Stomach (tissue), 9 donors: ENCODE measurements around the gene CYTH2. TPM values are rescaled to one million over a fixed set of nuclear protein-coding genes. Genes with fewer than 3 reads are reported as not detected.

Experiments
- DNase-seq, 2 donors: peaks; one replicate each; pipeline versions ENCODE4 v3.0.0 to v3.0.0-alpha.2; 2013 to 2019
- H3K27ac ChIP-seq, 5 donors: fragments of 200-600 bp in 4 of 5; sonication (generic) in 4 of 5; one replicate each; pipeline ENCODE4 v1.5.1; 2013 to 2019; ENCODE audit warnings: mild to moderate bottlenecking in 1 of 5, moderate library complexity in 1 of 5
- H3K27me3 ChIP-seq, 3 donors: fragments of 200-600 bp; sonication (generic); one replicate each; pipeline ENCODE4 v1.5.1; 2017 to 2019; ENCODE audit warnings: mixed run types in 1 of 3
- H3K36me3 ChIP-seq, 4 donors: fragments of 200-600 bp; sonication (generic); 1 replicate in 3 of 4; 2 replicates in 1 of 4; pipeline ENCODE4 v1.5.1; 2016 to 2019
- H3K4me1 ChIP-seq, 4 donors: fragments of 200-600 bp; sonication (generic); one replicate each; pipeline ENCODE4 v1.5.1; 2016 to 2019
- H3K4me3 ChIP-seq, 4 donors: fragments of 200-600 bp; sonication (generic) in 3 of 4; one replicate each; pipeline ENCODE4 v1.5.1; 2016 to 2019; ENCODE audit warnings: mild to moderate bottlenecking in 1 of 4
- H3K9me3 ChIP-seq, 4 donors: fragments of 200-600 bp; sonication (generic); one replicate each; pipeline ENCODE4 v1.5.1; 2016 to 2019
- CTCF ChIP-seq, 7 experiments: fragments of 450-650 bp in 4 of 7; fragments of 200-600 bp in 3 of 7; sonication (generic) in 3 of 7; IDR thresholded peaks; one replicate each; pipeline ENCODE4 v1.5.1; 2016 to 2019; ENCODE audit warnings: antibody characterized with exemption in 7 of 7, control low read depth in 2 of 7, mild to moderate bottlenecking in 1 of 7
- EP300 ChIP-seq: sonication (generic); formaldehyde crosslinking; IDR thresholded peaks from one replicate; pipeline ENCODE4 v1.6.1; 2017; ENCODE audit warnings: antibody characterized with exemption
- POLR2A ChIP-seq, 4 donors: fragments of 450-650 bp; IDR thresholded peaks; one replicate each; pipeline ENCODE4 v1.6.1; 2016; ENCODE audit warnings: antibody characterized with exemption in 4 of 4, control low read depth in 2 of 4, mild to moderate bottlenecking in 1 of 4, moderate library complexity in 1 of 4
- POLR2AphosphoS5 ChIP-seq, 3 donors: sonication (generic); formaldehyde crosslinking; IDR thresholded peaks; one replicate each; pipeline ENCODE4 v1.6.1; 2016; ENCODE audit warnings: antibody characterized with exemption in 3 of 3
- WGBS, 5 donors: extraction: QIAGEN DNeasy Blood & Tissue Kit in 3 of 5; methylation state at CpG; one replicate each; pipeline versions ENCODE4 v1.1.5 to v1.1.7; 2013 to 2018; 5-methylcytosine and 5-hydroxymethylcytosine counted together
- intact Hi-C: fragments of 100-400 bp; cut with DNase I; formaldehyde crosslinking; loops from one replicate; pipeline ENCODE4 v1.15.1; 2023; ENCODE audit warnings: low total_unique reads
- polyA plus RNA-seq, 3 donors: library from polyadenylated mRNA; stranded (reverse); fragments of 200-250 nt; gene quantifications; one replicate each; pipeline ENCODE4 v1.2.3, GENCODE V29; 2013
- total RNA-seq, 5 donors: library from RNA; depleted of rRNA; stranded (reverse); fragments of >200 nt; gene quantifications; one replicate each; pipeline versions ENCODE4 v1.1.0 to v1.2.3, GENCODE V29; 2014 to 2016
- donor health status: healthy with polysubstance abuse.
- donor health status: Bipolar disorder and iron deficiency.
- donor health status: healthy.

The CYTH2 gene
- total and polyA plus RNA-seq, 8 donors: 39.3 to 229 (median 69.4) TPM

DNA sequence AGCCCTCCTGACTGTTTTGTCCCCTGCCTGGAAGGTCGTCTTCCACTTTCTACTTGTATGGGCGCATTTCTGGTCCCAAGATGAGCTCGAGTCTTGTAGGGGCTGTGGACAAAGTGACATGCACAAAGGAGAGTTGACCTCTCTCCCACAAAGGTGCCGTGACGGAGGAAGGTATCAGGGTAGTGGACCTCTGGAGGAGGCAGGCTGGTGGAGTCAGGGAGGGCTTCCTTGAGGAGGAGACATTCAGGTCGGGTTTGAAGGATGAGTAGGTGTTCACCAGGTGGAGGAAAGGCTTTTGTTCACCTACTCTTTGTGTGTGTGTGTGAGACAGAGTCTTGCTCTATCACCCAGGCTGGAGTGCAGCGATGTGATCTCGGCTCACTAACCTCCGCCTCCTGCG lies 1.7 kb downstream of the CYTH2 start:
- no peak for TF ChIP-seq POLR2AphosphoS5 (IDR thresholded peaks at IDR 0.05)
- intact Hi-C loops: no loop called here
- DNase-seq: no peak
- H3K4me1 ChIP-seq: peaks cover 7 to 43% (median 31%) of the 10 kb centered on the region in 4 donors
- no peaks in the 10 kb centered on the region for H3K27me3 ChIP-seq
- H3K36me3 ChIP-seq: peaks cover 55 to 57% (median 57%) of the 10 kb centered on the region in 4 donors
- no peak overlapping the region for H3K27ac ChIP-seq
- 87 to 94% (median 89%) methylated on average over 10 of the region's 10 CpGs for WGBS, 5 donors
- peak overlapping the region in 2 of 4 donors; percentile 80 to 97 for H3K4me3 ChIP-seq
- H3K9me3 ChIP-seq: no peaks in the 10 kb centered on the region

- no peak for TF ChIP-seq POLR2A (IDR thresholded peaks at IDR 0.05)
- TF ChIP-seq POLR2AphosphoS5 (IDR thresholded peaks at IDR 0.05): no peak
- TF ChIP-seq EP300: no peak
- TF ChIP-seq CTCF (IDR thresholded peaks at IDR 0.05): no peak
- intact Hi-C loops: no loop called here
- Histone ChIP-seq H3K27ac (no peak overlapping the region), H3K36me3 (peaks cover 64 to 67% (median 66%) of the 10 kb centered on the region in 4 donors), H3K9me3 (no peaks in the 10 kb centered on the region), H3K27me3 (no peaks in the 10 kb centered on the region), H3K4me1 (peaks cover 7 to 43% (median 31%) of the 10 kb centered on the region in 4 donors), H3K4me3 (no peak overlapping the region)
- 91 to 97% (median 97%) methylated on average over 4 of the region's 4 CpGs for WGBS, 5 donors
- DNase-seq: no peak
Observed at GRCh38 chr19:48471836-48472235, 2.7 kb downstream of the CYTH2 start.

DNA sequence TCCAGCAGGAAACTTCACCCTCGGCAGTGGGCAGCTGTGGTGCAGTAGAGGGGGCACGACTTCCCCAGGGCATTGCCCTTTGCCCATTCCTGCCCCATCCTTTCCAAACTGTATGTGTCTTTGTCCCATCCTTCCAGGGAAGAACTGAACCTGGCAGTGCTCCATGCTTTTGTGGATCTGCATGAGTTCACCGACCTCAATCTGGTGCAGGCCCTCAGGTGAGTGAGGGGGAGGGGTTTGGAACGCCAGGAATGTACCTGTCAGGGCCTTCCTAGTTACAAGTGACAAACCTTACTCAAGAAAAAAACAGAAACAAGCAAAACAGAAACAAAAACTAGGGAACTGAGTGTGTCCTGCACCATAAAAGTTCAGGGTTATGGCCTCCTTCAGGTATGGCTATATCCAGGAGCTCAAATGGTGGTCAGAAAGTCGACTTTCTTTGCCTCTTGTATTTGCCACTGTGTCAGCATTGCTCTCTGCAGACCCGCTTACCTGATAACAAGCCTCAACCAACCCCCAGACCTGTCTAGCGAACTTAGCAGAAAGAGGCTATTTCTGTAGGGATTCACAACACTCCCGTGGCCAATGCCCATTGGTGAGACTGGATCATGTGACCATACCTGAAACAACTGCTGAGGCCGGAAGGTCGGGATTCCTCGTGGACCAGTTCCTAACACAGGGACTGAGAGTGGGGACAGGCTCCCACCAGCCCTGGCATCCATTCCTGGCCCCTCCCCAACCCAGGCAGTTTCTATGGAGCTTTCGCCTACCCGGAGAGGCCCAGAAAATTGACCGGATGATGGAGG lies 4.2 kb downstream of the CYTH2 start:
- no peaks in the 10 kb centered on the region for H3K27me3 ChIP-seq
- no peak for DNase-seq
- intact Hi-C loops: no loop called here
- peaks cover 79 to 82% (median 82%) of the 10 kb centered on the region in 4 donors for H3K36me3 ChIP-seq
- H3K4me3 ChIP-seq: no peak overlapping the region
- no peak overlapping the region for H3K27ac ChIP-seq
- TF ChIP-seq CTCF (IDR thresholded peaks at IDR 0.05): no peak
- TF ChIP-seq POLR2A (IDR thresholded peaks at IDR 0.05): no peak
- no peak for TF ChIP-seq EP300
- TF ChIP-seq POLR2AphosphoS5 (IDR thresholded peaks at IDR 0.05): no peak
- peaks cover 7 to 38% (median 28%) of the 10 kb centered on the region in 4 donors for H3K4me1 ChIP-seq
- H3K9me3 ChIP-seq: no peaks in the 10 kb centered on the region
- WGBS, 5 donors: 77 to 84% (median 82%) methylated on average over 12 to 14 of the region's 14 CpGs

DNA sequence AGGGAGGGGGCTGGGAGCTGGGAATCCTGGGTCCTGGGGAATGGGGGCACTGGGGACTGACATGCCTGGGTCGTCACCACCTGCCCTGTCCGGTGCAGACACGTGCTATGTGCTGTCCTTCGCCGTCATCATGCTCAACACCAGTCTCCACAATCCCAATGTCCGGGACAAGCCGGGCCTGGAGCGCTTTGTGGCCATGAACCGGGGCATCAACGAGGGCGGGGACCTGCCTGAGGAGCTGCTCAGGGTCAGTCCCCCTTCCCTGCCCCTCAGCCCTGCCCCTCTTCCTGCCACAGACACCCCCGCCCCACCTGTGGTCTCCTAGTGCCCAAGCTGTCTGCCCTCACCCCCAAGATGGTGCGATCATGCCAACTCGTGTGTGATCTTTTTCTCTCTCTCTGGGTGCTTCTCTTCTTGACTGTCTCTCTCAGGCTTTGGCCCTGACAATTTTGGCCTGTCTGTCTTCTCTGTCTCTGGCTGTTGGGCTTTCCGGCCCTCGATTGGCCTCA lies 5.0 kb downstream of the CYTH2 start:
- no peak for DNase-seq
- TF ChIP-seq POLR2AphosphoS5 (IDR thresholded peaks at IDR 0.05): no peak
- Histone ChIP-seq H3K27me3 (no peaks in the 10 kb centered on the region), H3K27ac (no peak overlapping the region), H3K4me1 (peaks cover 7 to 35% (median 26%) of the 10 kb centered on the region in 4 donors), H3K36me3 (peaks cover 83 to 90% (median 89%) of the 10 kb centered on the region in 4 donors), H3K9me3 (no peaks in the 10 kb centered on the region), H3K4me3 (no peak overlapping the region)
- WGBS, 5 donors: 87 to 93% (median 91%) methylated on average over 14 to 16 of the region's 16 CpGs
- intact Hi-C loops: no loop called here

DNA sequence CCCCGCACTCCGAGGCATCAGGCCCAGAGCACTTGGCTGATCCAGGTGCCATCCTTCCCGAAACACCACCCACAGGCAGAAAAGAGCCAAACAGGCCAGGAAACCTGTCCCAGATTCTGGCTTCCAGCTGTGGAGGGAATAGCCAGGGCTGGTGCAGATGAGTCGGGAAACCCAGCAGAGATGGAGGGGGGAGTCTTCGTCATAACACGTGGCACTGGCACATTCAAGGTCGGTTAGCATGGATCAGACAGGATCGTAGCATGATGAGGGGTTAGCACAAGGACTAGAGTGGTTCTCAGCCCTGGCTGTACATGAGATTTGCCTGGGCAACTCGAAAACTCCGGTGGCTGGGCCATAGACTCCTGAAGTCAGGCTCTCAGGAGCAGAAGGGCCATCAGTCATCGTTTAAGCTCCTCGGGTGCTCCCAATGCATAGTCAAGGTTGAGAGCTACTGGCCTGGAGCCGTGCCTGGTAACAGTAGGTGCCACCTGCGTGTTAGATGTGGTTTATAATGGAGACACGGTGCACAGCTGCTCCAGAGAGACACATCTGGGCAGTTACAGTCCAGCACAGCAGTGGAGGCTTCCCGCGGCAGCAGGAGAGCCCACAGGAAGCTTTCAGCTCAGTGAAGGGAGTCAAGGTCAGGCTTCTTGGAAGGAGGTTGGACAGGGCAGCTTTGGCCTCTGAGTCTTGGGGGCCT lies 6.3 kb downstream of the CYTH2 start:
- Histone ChIP-seq H3K4me3 (no peak overlapping the region), H3K27me3 (no peaks in the 10 kb centered on the region), H3K9me3 (no peaks in the 10 kb centered on the region), H3K36me3 (peaks cover 84 to 92% (median 91%) of the 10 kb centered on the region in 4 donors), H3K4me1 (peaks cover 9 to 36% (median 22%) of the 10 kb centered on the region in 4 donors), H3K27ac (no peak overlapping the region)
- DNase-seq: no peak
- 86 to 91% (median 88%) methylated on average over 17 of the region's 17 CpGs for WGBS, 5 donors
- intact Hi-C loops: no loop called here
- no peak for TF ChIP-seq POLR2AphosphoS5 (IDR thresholded peaks at IDR 0.05)
- TF ChIP-seq EP300: no peak
- no peak for TF ChIP-seq POLR2A (IDR thresholded peaks at IDR 0.05)
- TF ChIP-seq CTCF (IDR thresholded peaks at IDR 0.05): no peak
